ENCODE data around the gene CPNE1.

CPNE1 gene

DNA sequence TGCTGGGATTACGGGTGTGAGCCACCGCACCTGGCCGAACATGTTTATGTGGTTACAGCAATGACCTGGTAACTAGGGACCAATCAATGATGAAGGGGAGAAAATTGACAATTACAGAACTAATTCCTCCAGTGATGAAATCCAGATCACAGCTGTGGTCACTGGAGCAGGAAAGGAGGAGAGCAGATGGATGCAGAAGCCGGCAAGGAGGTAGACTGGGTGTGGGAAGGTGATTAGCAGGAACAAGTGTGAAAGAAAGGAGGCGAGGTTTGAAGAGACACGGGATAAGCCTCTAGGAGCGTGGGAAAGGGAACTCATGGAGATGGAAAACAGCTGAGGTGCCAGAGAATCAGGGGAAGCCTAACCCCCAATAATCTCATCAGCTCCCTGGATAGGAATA is 66.2 kb downstream of the CPNE1 start:
- no peak for DNase-seq

DNA sequence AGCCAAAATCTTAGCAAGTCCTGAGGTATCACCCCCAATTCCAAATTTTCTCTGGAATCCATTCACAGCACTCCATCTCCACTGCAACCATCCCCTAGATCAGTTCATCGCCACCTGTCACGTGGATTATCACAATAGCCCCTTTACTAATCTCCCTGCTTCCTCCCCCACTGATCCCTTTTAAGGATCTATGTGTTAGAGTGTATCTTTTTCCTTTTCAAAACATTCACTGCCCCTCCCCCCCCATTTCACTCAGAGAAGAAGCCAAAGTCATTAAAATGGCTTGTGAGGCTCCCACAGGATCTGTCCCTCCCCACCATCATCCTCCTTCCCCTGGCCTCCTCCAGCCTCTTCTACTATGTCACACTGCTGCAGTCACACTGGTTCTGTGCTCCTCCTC is 67.5 kb downstream of the CPNE1 start:
- no peak for DNase-seq

DNA sequence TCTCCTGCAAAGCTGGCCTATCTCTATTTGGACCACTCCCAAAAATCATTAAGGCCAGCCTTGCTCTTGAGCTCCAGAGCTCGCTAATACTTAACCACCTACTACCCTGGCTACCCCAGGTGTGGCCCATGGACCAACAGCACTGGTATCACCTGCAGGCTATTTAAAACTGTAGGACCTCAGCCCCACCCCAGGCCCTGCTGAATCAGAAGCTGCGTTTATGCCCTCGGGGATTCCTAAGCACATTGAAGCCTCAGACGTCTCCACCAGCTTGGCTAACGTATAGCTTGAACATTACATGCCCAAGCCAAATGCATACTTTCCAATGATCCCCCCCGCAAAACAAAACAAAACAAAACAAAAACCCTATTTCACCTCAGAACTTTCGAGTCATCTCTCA is 68.8 kb downstream of the CPNE1 start:
- DNase-seq: no peak

DNA sequence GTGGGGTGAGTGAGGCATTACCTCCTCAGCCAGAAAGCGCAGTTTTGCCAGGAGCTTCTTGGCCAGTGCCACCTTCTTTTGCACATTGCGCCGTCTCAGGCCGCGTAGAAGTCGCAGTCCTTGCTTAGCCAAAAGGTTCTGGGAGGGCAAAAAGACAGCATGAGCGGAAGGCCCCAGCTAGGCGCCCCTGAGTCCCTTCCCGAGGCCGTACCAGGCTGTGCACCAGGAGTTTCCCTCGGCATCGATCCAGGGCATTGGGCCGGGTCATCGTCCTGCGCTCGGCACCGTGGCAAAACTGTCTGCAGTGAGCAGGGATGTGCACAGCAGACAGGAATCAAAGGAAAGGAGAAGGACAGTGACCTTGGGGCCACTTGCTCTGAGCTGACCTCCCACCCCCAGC is 69.2 kb downstream of the CPNE1 start:
- DNase-seq: no peak

DNA sequence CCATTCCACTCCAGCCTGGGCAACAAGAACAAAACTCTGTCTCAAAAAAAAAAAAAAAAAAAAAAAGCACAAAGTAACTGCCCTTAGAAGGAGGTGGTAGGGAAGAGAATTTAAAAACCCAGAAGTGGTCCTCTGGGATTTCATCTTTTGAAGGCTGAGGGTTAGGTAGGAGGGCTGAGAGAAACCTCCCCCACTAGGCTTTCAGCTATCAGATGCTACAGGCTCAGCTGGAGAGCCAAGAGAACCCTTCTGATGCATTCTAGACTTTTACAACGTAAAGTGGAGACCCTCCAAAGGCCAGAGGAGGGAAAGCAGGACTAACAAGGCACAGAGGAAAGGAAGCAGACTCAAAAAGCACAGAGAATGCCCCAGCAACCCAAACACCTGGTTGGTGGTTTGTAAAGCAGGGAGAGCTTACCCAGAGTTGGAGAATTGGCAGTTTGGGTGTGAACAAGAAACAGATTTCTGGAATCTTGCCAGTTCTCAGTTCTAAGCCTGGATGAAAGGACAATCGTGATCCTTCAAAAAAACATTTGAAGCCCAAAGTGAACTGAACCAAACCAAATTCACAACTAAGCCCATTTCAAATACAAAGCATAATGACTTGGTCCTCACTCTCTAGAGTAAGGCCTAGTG is 72.2 kb downstream of the CPNE1 start:
- DNase-seq: no peak

DNA sequence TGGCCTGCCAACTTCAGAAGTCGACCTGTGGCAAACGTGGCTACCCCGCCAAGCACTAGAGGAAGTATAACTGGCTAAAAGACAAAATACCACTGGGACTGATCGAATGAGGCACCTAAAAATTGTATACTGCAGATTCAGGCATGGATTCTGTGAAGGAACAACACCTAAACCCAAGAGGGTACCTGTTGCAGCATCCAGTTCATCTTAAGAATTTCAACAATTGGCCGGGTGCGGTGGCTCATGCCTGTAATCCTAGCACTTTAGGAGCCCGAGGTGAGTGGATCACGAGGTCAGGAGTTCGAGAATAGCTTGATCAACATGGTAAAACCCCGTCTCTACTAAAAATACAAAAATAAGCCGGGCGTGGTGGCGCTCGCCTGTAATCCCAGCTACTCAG is 76.3 kb downstream of the CPNE1 start:
- DNase-seq: no peak

DNA sequence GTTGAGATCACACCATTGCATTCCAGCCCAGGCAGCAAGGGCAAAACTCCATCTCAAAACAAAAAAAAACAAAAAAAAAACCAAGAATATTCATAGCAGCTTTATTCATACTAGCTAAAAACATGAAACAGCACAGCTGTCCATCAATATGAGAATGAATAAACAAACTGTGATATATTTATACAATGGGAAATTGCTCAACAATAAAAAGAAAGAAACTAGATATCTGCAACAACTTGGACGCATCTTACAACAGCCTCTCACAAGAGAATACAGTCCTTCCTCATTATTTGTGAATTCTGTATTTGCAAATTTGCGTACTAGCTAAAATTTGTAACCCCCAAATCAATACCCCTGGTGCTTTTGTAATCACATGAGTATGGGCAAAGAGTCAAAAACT is 77.3 kb downstream of the CPNE1 start:
- DNase-seq: no peak

DNA sequence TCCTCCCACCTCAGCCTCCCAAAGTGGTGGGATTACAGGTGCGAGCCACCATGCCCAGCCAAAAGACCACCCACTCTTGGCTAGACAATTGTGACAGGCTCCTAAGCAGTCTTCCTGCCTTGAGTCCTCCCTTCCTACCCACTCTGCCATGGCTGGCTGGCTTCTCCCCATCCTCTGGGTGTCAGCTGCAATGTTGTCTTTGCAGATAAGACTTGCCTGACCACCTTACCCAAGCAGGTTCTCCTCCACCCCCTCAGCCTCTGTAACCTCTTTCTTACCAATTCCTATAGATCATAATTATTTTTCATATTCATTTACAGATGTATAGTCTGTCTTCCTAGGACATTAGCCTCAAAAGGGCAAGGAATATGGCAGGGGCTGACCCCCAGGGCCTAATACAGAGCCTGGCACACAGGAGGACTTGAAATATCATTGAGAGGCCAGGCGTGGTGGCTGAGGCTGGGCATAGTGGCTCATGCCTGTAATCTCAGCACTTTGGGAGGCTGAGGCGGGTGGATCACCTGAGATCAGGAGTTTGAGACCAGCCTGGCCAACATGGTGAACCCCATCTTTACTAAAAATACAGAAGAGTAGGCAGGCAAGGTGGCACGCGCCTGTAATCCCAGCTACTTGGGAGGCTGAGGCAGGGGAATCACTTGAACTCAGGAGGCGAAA is 77.8 kb downstream of the CPNE1 start:
- DNase-seq: no peak

DNA sequence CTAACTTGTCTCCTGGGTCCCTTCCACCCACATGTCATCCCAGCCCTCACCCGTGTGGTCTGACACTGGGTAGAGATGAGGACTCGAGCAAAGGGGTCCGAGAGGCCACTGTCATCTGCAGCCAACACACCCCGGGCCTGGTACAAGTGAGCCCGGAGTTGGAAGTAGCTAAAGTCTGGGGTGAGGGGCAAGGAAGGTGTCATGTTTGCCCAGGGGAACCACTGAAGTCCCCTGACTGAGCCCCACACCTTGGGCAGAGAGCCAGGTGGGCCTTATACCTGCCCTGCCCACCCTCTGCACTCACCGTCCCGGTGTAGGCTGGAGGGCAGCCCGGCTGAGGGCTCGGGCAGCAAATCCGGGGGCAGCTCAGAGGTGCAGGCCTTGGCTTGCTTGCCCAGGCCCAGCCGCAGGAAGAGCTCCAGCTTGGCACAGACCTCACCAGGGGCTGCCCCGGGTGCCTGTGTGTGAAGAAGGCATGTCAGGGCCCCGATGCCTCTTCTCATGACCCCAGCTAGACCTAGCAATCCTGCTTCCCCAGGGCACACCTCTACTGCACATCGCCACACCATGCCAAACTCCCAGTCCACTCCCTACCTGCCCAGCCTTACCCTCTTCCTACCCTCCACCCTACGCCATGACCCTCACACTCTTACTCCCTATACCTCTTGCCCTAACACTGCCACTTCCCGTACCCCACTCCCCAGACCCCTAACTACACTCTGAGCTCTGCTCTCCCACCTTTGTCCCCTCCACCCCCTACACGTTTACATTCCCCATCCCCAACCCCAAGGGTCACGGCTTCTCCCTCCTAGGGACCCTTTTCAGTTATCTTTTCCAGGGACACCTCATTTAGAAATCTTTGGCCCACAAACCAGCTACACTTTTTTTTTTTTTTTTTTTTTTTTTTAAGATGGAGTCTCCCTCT is 80.8 kb downstream of the CPNE1 start:
- no peak for DNase-seq

DNA sequence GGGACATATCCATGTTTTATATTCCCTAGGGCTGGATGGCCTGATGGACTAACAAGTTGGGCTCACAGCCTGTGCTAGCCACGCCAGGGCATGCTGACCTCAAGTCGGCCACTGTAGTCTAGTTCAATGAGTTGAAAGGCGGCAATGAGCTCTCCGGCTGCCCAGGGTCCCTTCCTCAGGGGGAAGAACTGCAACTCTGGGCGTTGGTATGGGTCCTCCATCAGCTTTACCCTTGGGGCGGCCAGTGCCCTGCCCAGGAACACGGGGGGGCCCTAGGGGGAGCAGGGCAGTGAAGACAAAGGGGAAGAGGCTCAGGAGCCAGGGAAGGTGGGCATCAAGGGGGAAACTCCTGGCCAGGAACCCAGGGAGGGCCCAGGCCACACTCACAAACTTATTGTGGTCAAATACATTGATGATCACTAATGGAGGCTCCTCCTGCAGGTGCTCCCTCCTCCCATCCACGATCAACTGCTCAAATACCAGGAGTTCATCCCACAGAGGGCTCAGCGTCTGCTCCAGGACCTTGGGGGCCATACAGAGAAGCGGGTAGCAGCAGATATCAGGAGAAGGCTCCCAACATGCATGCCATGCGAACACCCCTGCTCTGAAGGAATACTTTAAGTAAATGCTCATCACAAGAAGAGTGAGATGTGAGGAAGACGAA is 81.8 kb downstream of the CPNE1 start:
- no peak for DNase-seq

DNA sequence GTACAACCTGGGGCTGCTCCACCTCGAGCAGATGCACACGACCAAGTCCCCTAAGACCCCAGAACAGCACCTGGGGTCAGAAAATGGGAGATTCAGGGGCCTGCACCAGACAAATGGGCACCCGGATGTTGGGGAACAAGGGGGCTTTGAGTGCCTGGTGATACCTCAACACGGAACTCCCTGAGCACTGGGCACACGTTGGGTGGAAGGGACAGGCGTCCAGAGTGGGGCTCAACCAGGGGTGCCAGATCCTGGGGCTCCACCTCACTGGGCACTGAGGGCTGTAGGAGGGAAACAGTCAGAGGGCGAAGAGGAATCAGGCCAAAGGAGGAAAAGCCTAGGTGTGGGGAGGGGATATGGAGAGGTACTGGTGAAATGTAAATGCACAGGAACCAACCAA is 82.6 kb downstream of the CPNE1 start:
- DNase-seq: no peak

DNA sequence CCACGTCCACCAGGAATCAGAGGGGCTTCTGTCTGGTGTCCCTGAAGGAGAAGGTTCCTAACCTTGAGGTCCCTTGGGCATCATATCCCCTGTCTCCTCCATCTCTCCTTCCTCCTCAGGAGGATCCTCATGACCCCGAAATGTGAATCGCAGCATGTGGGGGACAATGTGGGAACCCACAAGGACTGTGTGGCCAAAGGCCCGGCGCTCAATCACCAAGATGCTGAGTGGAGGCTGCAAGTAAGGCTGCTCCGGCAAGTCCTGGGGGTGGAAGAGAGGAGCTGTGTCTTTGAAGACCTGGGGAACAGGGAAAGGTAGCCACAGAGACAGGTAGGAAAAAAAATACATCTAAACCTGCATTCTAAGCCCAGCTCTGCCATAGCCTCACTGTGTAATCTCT is 85.5 kb downstream of the CPNE1 start:
- no peak for DNase-seq

DNA sequence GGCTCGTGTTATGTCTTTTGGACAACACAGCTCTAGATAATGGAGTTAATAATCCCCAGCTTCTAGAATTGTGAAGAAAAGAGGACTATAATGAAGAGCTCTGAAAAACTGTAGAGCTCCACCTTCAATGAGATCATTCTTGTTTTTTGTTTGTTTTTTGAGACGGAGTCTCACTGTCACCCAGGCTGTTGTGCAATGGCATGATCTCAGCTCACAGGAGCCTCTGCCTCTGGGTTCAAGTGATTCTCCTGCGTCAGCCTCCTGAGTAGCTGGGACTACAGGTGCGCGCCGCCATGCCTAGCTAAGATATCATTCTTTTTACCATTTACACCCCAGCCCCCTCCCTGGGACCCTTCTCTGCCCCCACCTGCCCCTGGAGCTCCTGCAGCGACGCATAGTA is 86.2 kb downstream of the CPNE1 start:
- no peak for DNase-seq

DNA sequence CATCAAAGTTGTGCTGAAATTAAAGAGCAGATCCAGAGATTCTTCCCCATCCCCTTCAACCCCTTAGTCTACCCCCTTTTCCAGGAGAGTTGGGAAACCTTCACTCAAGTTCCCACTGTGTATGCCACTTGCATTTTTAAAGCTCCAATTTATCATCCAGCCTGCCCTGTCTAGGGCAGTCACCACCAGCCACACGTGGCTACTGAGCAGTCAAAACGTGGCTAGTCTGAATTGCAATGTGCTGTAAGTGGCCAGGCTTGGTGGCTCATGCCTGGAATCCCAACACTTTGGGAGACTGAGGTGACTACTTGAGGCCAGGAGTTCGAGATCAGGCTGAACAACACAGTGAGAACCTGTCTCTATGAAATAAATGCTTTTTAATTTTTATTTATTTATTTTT is 87.9 kb downstream of the CPNE1 start:
- no peak for DNase-seq
